Activated CD8-positive, alpha-beta T cell treated with anti-CD3 and anti-CD28 coated beads, Interleukin-2, amount 10 ng/mL, durations not matched to agents 7 days and 5 days (primary cell): ENCODE measurements around the gene SLCO3A1. TPM values are rescaled to one million over a fixed set of nuclear protein-coding genes. Genes with fewer than 3 reads are reported as not detected.
"Not testable (repeated sequence)": the region's sequence is repeated elsewhere in the genome, so short reads cannot be mapped to it uniquely, and the experiment has no call there.

Experiments
- ATAC-seq: fragments of 150-1000 bp; cut with Tn5 transposase; one replicate; pipeline ENCODE4 v1.10.0; 2021; ENCODE audit warnings: moderate library complexity
- CTCF ChIA-PET: fragments of 350-600 bp; sonication (Branson Sonifier 250); formaldehyde crosslinking; loops from one replicate; lab custom pipeline; 2021; ENCODE audit warnings: antibody characterized with exemption; lab: Charles Lee
- POLR2A ChIA-PET: fragments of 350-600 bp; sonication (Branson Sonifier 250); formaldehyde crosslinking; loops from one replicate; lab custom pipeline; 2021; ENCODE audit warnings: antibody characterized with exemption; lab: Charles Lee
- DNase-seq: peaks from one replicate; pipeline ENCODE4 v3.0.0-alpha.2; 2020
- H3K27ac Mint-ChIP-seq: one replicate; pipeline ENCODE4 v1.8.0; 2021; ENCODE audit warnings: mild to moderate bottlenecking, mixed read lengths
- H3K27me3 Mint-ChIP-seq: one replicate; pipeline ENCODE4 v1.8.0; 2021; ENCODE audit warnings: low read depth, mixed read lengths
- H3K36me3 Mint-ChIP-seq: one replicate; pipeline ENCODE4 v1.8.0; 2021; ENCODE audit warnings: low read depth, mixed read lengths
- H3K4me1 Mint-ChIP-seq: one replicate; pipeline ENCODE4 v1.8.0; 2021; ENCODE audit warnings: low read depth, mixed read lengths
- H3K4me3 Mint-ChIP-seq: one replicate; pipeline ENCODE4 v1.8.0; 2021; ENCODE audit warnings: mild to moderate bottlenecking, mixed read lengths
- H3K9me3 Mint-ChIP-seq: one replicate; pipeline ENCODE4 v1.8.0; 2022; ENCODE audit warnings: mixed read lengths; ENCODE audit not compliant: insufficient read depth
- total RNA-seq, 2 experiments: library from RNA; stranded (reverse); gene quantifications; one replicate each; pipeline ENCODE4 v1.2.3, GENCODE V29; 2021

SLCO3A1 gene
- total RNA-seq, 2 experiments from 2014 or later: 29.3 to 32.7 TPM

DNA sequence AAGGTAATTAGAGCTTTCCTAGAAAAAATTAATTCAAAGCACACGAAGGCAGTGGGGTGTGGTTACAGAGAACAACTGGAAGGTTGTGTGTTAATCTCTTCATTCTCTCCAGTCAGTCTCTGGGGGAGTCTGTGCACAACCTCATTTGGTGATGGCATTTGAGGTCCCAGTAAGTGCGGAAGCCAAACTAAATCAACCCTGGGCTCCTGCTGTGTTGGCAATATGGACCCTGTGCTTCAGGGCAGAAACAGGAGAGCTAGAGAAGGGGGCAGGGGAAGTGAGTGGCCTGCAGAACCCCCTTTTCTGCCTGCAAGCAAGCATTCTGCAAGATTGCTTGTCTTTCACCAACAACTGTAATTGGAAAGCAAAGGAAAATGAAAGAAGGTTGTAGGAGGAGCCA lies 344.2 kb downstream of the SLCO3A1 start:
- Mint-ChIP-seq H3K4me1 (no peaks in the 10 kb centered on the region), H3K36me3 (no peaks in the 10 kb centered on the region), H3K27me3 (peaks cover 2% of the 10 kb centered on the region), H3K4me3 (no peak overlapping the region), H3K27ac (no peak overlapping the region), H3K9me3 (no peaks in the 10 kb centered on the region)
- no peak for DNase-seq
- POLR2A ChIA-PET: no interaction called here
- CTCF ChIA-PET: no interaction called here
- no peak for ATAC-seq

DNA sequence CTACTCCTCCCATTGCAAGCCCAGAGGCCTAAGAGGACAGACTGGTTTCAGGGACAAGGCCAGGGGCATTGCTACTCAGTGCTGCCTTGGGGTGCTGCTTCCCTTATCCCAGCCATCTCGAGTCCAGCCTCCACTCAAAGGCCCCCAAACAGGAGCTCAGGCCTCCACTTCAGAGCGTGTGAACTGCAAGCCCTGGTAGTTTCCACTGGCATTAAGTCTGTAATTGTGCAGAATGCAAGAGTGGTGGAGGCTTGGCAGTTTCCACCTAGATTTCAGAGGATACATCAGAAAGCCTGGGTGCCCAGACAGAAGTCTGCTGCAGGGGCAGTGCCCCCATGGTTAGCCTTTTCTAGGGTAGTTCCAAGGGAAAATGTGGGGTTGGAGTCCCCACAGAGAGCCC lies 347.4 kb downstream of the SLCO3A1 start:
- H3K4me1 Mint-ChIP-seq: no peaks in the 10 kb centered on the region
- no peak overlapping the region for H3K4me3 Mint-ChIP-seq
- no peaks in the 10 kb centered on the region for H3K9me3 Mint-ChIP-seq
- ATAC-seq (no peak), DNase-seq (no peak)
- H3K27ac Mint-ChIP-seq: no peak overlapping the region
- ChIA-PET CTCF (no interaction called here), POLR2A (no interaction called here)
- no peaks in the 10 kb centered on the region for H3K36me3 Mint-ChIP-seq
- peaks cover 2% of the 10 kb centered on the region for H3K27me3 Mint-ChIP-seq

- POLR2A ChIA-PET: no interaction called here
Observed at GRCh38 chr15:92205255-92205739, 351.8 kb downstream of the SLCO3A1 start.

DNA sequence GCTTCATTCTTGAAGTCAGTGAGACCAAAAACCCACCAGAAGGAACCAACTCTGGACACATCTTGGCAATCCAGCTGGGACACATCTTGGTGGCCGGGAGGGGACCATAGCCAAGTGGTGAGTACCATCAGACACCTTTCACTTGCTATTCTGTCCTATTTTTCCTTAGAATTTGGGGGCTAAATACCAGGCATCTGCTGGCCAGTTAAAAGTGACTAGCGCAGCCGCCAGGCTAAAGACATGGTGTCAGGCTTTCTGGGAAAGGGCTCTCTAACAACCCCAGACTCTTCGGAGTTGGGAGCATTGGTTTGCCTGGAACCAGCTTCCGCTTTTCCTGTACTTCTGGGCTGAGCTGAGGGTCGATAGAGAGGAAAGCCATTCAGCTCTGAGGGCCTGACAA lies 354.1 kb downstream of the SLCO3A1 start:
- POLR2A ChIA-PET: not testable (repeated sequence)

More at GRCh38 chr15:92205255-92205739, 351.8 kb downstream of the SLCO3A1 start:
- Mint-ChIP-seq H3K36me3 (no peaks in the 10 kb centered on the region), H3K9me3 (no peaks in the 10 kb centered on the region), H3K27me3 (no peaks in the 10 kb centered on the region), H3K4me1 (no peaks in the 10 kb centered on the region), H3K27ac (no peak overlapping the region), H3K4me3 (no peak overlapping the region)
- ATAC-seq (no peak), DNase-seq (no peak)
- CTCF ChIA-PET: no interaction called here

More for the DNA sequence above, 354.1 kb downstream of the SLCO3A1 start:
- H3K4me1 Mint-ChIP-seq, CTCF ChIA-PET, ATAC-seq, H3K27me3 Mint-ChIP-seq, H3K4me3 Mint-ChIP-seq, H3K27ac Mint-ChIP-seq, H3K9me3 Mint-ChIP-seq, DNase-seq, H3K36me3 Mint-ChIP-seq: not testable (repeated sequence)
